Measurements from ENCODE around the gene ADAMTS4. TPM values are rescaled to one million over a fixed set of nuclear protein-coding genes. Genes with fewer than 3 reads are reported as not detected.
A peak's percentile ranks its signal among the peaks of the same experiment; 100 is the strongest.

The ADAMTS4 gene
- total RNA-seq, 1 experiment from 2014 or later = 7.0 TPM

- Mint-ChIP-seq H3K9me3 (no peaks in the 10 kb centered on the region), H3K27me3 (ENCODE audit: low read depth) (no peaks in the 10 kb centered on the region), H3K4me3 (no peak overlapping the region), H3K36me3 (ENCODE audit: insufficient read depth in 1 of 3, low read depth in 3 of 3) (peaks cover 0 to 2% (median 0%) of the 10 kb centered on the region in 3 experiments; a peak in 1 of 7 replicates), H3K27ac (no peak overlapping the region), H3K4me1 (no peaks in the 10 kb centered on the region)
- no CpG with 5 or more reads among the region's 1 CpG for WGBS (ENCODE audit: extremely low coverage, insufficient read length, low lambda C conversion rate)
- Histone ChIP-seq H2BK12ac (ENCODE audit: insufficient read length, low read depth, low read length) (no peak overlapping the region), H3K9ac (ENCODE audit: extremely low read depth, insufficient read length, low read length) (no peak overlapping the region), H3K4me2 (ENCODE audit: insufficient read depth, insufficient read length, low read length) (no peak overlapping the region), H3K23ac (ENCODE audit: insufficient read length, low read depth, low read length) (no peak overlapping the region), H3K56ac (ENCODE audit: insufficient read length, low read depth, low read length) (no peak overlapping the region), H3K23me2 (ENCODE audit: insufficient read length, low read depth, low read length, poor library complexity, severe bottlenecking) (no peaks in the 10 kb centered on the region), H2BK5ac (ENCODE audit: insufficient read length, low read length) (no peak overlapping the region), H3K79me2 (ENCODE audit: insufficient read depth, low read length) (no peaks in the 10 kb centered on the region), H3K9me3 (ENCODE audit: control insufficient read depth, low read depth, low read length) (no peaks in the 10 kb centered on the region), H2BK15ac (ENCODE audit: low read depth, low read length) (no peak overlapping the region), H2BK120ac (ENCODE audit: low read depth, low read length, poor library complexity, severe bottlenecking) (no peak overlapping the region), H4K20me1 (ENCODE audit: control insufficient read depth, insufficient read depth, insufficient read length) (no peaks in the 10 kb centered on the region), H4K91ac (ENCODE audit: insufficient read length, low read depth, low read length) (no peak overlapping the region), H2AFZ (ENCODE audit: low read length) (no peak overlapping the region), H3K4me1 (ENCODE audit: insufficient read depth, low read length) (no peaks in the 10 kb centered on the region), H3K27me3 (ENCODE audit: insufficient read depth, low read length) (no peaks in the 10 kb centered on the region), H3K18ac (ENCODE audit: insufficient read length, low read depth, low read length) (no peak overlapping the region), H4K5ac (ENCODE audit: insufficient read length, low read depth, low read length) (no peak overlapping the region), H2AK5ac (ENCODE audit: insufficient read length, low read length) (no peak overlapping the region), H3K4ac (ENCODE audit: low read depth, low read length) (no peak overlapping the region), H2BK20ac (ENCODE audit: low read depth, low read length, poor library complexity, severe bottlenecking) (no peak overlapping the region), H3K79me1 (ENCODE audit: insufficient read depth, low read depth, low read length, poor library complexity, severe bottlenecking) (peaks cover 4% of the 10 kb centered on the region), H3T11ph (ENCODE audit: low read length) (no peak overlapping the region), H3K14ac (ENCODE audit: insufficient read depth, low read length) (no peak overlapping the region), H3K27ac (ENCODE audit: insufficient read length, low read depth, low read length) (no peak overlapping the region), H4K8ac (replicated peaks; ENCODE audit: insufficient read length, low read depth, low read length) (no peak overlapping the region)
- TF ChIP-seq, protein P1, sequence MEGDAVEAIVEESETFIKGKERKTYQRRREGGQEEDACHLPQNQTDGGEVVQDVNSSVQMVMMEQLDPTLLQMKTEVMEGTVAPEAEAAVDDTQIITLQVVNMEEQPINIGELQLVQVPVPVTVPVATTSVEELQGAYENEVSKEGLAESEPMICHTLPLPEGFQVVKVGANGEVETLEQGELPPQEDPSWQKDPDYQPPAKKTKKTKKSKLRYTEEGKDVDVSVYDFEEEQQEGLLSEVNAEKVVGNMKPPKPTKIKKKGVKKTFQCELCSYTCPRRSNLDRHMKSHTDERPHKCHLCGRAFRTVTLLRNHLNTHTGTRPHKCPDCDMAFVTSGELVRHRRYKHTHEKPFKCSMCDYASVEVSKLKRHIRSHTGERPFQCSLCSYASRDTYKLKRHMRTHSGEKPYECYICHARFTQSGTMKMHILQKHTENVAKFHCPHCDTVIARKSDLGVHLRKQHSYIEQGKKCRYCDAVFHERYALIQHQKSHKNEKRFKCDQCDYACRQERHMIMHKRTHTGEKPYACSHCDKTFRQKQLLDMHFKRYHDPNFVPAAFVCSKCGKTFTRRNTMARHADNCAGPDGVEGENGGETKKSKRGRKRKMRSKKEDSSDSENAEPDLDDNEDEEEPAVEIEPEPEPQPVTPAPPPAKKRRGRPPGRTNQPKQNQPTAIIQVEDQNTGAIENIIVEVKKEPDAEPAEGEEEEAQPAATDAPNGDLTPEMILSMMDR (conservative IDR thresholded peaks at IDR 0.05) = peak; percentile 75
- DNase-seq = no peak
Observed at GRCh38 chr1:161139766-161140165, 59.1 kb downstream of the ADAMTS4 start.
